Esophagus squamous epithelium (tissue), 4 donors: Measurements from ENCODE around the gene AKR1E2.
"Not testable (repeated sequence)": the region's sequence is repeated elsewhere in the genome, so short reads cannot be mapped to it uniquely, and the experiment has no call there.

Experiments used
- POLR2A ChIP-seq, 4 donors: fragments of 450-650 bp; IDR thresholded peaks; one replicate each; pipeline ENCODE4 v1.6.1; 2017; ENCODE audit warnings: antibody characterized with exemption in 4 of 4, mild to moderate bottlenecking in 4 of 4, moderate library complexity in 3 of 4
- TF ChIP-seq, protein P1 (sequence below), 6 experiments: fragments of 450-650 bp in 4 of 6; fragments of 200-600 bp in 2 of 6; sonication (generic) in 2 of 6; IDR thresholded peaks; one replicate each; pipeline ENCODE4 v1.5.1; 2016 to 2019; ENCODE audit warnings: antibody characterized with exemption in 6 of 6, mild to moderate bottlenecking in 4 of 6, moderate library complexity in 4 of 6

DNA sequence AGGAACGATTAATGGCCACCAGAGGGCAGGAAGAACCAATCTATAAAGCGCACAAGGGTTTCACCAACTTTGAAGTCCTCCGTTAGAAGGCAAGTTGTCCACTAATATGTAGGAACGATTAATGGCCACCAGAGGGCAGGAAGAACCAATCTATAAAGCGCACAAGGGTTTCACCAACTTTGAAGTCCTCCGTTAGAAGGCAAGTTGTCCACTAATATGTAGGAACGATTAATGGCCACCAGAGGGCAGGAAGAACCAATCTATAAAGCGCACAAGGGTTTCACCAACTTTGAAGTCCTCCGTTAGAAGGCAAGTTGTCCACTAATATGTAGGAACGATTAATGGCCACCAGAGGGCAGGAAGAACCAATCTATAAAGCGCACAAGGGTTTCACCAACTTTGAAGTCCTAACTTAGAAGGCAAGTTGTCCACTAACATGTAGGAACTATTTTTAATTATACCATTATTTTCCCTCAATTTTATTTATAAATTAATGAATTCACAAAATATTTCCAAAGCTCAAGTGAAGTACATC is 10.3 kb upstream of the AKR1E2 start:
- TF ChIP-seq, protein P1, sequence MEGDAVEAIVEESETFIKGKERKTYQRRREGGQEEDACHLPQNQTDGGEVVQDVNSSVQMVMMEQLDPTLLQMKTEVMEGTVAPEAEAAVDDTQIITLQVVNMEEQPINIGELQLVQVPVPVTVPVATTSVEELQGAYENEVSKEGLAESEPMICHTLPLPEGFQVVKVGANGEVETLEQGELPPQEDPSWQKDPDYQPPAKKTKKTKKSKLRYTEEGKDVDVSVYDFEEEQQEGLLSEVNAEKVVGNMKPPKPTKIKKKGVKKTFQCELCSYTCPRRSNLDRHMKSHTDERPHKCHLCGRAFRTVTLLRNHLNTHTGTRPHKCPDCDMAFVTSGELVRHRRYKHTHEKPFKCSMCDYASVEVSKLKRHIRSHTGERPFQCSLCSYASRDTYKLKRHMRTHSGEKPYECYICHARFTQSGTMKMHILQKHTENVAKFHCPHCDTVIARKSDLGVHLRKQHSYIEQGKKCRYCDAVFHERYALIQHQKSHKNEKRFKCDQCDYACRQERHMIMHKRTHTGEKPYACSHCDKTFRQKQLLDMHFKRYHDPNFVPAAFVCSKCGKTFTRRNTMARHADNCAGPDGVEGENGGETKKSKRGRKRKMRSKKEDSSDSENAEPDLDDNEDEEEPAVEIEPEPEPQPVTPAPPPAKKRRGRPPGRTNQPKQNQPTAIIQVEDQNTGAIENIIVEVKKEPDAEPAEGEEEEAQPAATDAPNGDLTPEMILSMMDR (IDR thresholded peaks at IDR 0.05) = peak in 4 of 6 experiments; percentile 8 to 52 (median 32)
- not testable (repeated sequence) for TF ChIP-seq POLR2A (IDR thresholded peaks at IDR 0.05)
